ENCODE data around the gene RGL1. TPM values are rescaled to one million over a fixed set of nuclear protein-coding genes. Genes with fewer than 3 reads are reported as not detected.

Gene RGL1
- total and polyA plus RNA-seq, 9 of the 15 experiments (the other 6 are each of a cell fraction or from before 2014, with no cell fraction given), result under 0.01 to 0.07 (median 0.04) TPM

GRCh38 chr1:183937611-183938010 lies 132.7 kb downstream of the RGL1 start:
- ATAC-seq (no peak), DNase-seq (ENCODE audit: extremely low read depth in 1 of 4, low spot score in 3 of 4) (no peak), FAIRE-seq (no peak)
- Histone ChIP-seq H3K4me1 (replicated peaks in 1 of 2; ENCODE audit: control insufficient read depth in 2 of 2, insufficient read depth in 2 of 2, low read length in 2 of 2) (peaks cover 0 to 1% of the 10 kb centered on the region in 2 experiments; a peak in 3 of 5 replicates), H3K27ac (ENCODE audit: extremely low read depth, low read depth, low read length) (no peak overlapping the region), H3K4me2 (ENCODE audit: insufficient read depth, low read length) (no peak overlapping the region), H3K9ac (ENCODE audit: insufficient read depth in 1 of 2, low read depth in 2 of 2, low read length in 2 of 2) (no peak overlapping the region), H3K27me3 (ENCODE audit: control insufficient read depth in 2 of 2, insufficient read depth in 2 of 2, low read length in 2 of 2) (no peaks in the 10 kb centered on the region), H3K9me1 (ENCODE audit: control insufficient read depth, insufficient read depth, low read length) (no peaks in the 10 kb centered on the region), H2AFZ (ENCODE audit: low read depth, low read length) (no peak overlapping the region), H4K20me1 (replicated peaks; ENCODE audit: control insufficient read depth, insufficient read depth, low read length) (no peaks in the 10 kb centered on the region), H3K9me3 (replicated peaks; ENCODE audit: control insufficient read depth, insufficient read depth, low read depth, low read length) (no peaks in the 10 kb centered on the region), H3K36me3 (ENCODE audit: control insufficient read depth, insufficient read depth, low read length) (peaks cover 47% of the 10 kb centered on the region), H3K4me3 (no peak overlapping the region), H3K79me2 (ENCODE audit: control insufficient read depth, insufficient read depth, low read length) (no peaks in the 10 kb centered on the region)
- ChIA-PET CTCF (ENCODE audit: low intra/inter-chr PET ratio) (no interaction called here), POLR2A (interaction anchor here (1.0 kb wide), 1 partner anchor 1037 kb away, joined by 3 read pairs; the partner anchor contains the start of gene NIBAN1)
- TF ChIP-seq WHSC1 (IDR thresholded peaks at IDR 0.05; ENCODE audit: low read length) (no peak), SMARCA5 (IDR thresholded peaks at IDR 0.05) (no peak), ILF3 (IDR thresholded peaks at IDR 0.05; ENCODE audit: borderline replicate concordance) (no peak), NRF1 (conservative IDR thresholded peaks at IDR 0.05 in 1 of 2, IDR thresholded peaks at IDR 0.05 in 1 of 2) (no peak), POLR2B (IDR thresholded peaks at IDR 0.05; ENCODE audit: low read depth, partially characterized antibody) (no peak), HCFC1 (IDR thresholded peaks at IDR 0.05; ENCODE audit: low read depth, low read length) (no peak), MAFF (IDR thresholded peaks at IDR 0.05; ENCODE audit: low read length) (no peak), SMC3 (conservative IDR thresholded peaks at IDR 0.05; ENCODE audit: insufficient read depth, low read depth, low read length) (no peak), ZNF146 (CRISPR knock-in tag; IDR thresholded peaks at IDR 0.05; ENCODE audit: unreplicated experiment) (no peak), TCF7 (IDR thresholded peaks at IDR 0.05; ENCODE audit: borderline replicate concordance) (no peak), HBP1 (CRISPR knock-in tag; IDR thresholded peaks at IDR 0.05) (no peak), MYNN (IDR thresholded peaks at IDR 0.05) (no peak), MYNN (CRISPR knock-in tag; IDR thresholded peaks at IDR 0.05) (no peak), SREBF2 (CRISPR knock-in tag; IDR thresholded peaks at IDR 0.05) (no peak), CREBBP (IDR thresholded peaks at IDR 0.05; ENCODE audit: low read depth, low read length) (no peak), EP400 (IDR thresholded peaks at IDR 0.05) (no peak)
- TF ChIP-seq, protein P1, sequence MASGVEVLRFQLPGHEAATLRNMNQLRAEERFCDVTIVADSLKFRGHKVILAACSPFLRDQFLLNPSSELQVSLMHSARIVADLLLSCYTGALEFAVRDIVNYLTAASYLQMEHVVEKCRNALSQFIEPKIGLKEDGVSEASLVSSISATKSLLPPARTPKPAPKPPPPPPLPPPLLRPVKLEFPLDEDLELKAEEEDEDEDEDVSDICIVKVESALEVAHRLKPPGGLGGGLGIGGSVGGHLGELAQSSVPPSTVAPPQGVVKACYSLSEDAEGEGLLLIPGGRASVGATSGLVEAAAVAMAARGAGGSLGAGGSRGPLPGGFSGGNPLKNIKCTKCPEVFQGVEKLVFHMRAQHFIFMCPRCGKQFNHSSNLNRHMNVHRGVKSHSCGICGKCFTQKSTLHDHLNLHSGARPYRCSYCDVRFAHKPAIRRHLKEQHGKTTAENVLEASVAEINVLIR (CRISPR knock-in tag; IDR thresholded peaks at IDR 0.05), result no peak
- no TSS peak for BruUV-seq (replicated peaks)
- WGBS (ENCODE audit: insufficient coverage, low coverage, missing lambda C conversion rate), result 75% methylated on average over 11 of the region's 11 CpGs
- intact Hi-C loops (cut with micrococcal nuclease) (no loop called here), in situ Hi-C loops (cut with MboI) (no loop called here)

All from K562 (cell line).